Neural cell (in vitro differentiated cells): ENCODE data around the gene DDA1. TPM values are rescaled to one million over a fixed set of nuclear protein-coding genes. Genes with fewer than 3 reads are reported as not detected.

ENCODE experiments used
- H2AFZ ChIP-seq: fragments of 200-600, 300-800 bp; sonication (generic), shearing (Covaris generic); 2 replicates; pipeline ENCODE4 v1.6.0; 2014; ENCODE audit warnings: low read depth, mild to moderate bottlenecking, antibody characterized with exemption, low read length, moderate library complexity
- H3F3A ChIP-seq: fragments of 200-600 bp; shearing (Covaris generic); 2 replicates; pipeline ENCODE4 v1.6.1; 2016; ENCODE audit warnings: mild to moderate bottlenecking, moderate library complexity, mixed read lengths, antibody characterized with exemption, low read length; ENCODE audit not compliant: insufficient read depth, poor library complexity, severe bottlenecking
- H3K27ac ChIP-seq: fragments of 200-600, 300-800 bp; sonication (generic), shearing (Covaris generic); 2 replicates; pipeline ENCODE4 v1.5.1; 2014; ENCODE audit warnings: mild to moderate bottlenecking, low read length, moderate library complexity
- H3K27me3 ChIP-seq: fragments of 300-800, 200-600 bp; sonication (generic), shearing (Covaris generic); 2 replicates; pipeline ENCODE4 v1.6.0; 2014; ENCODE audit warnings: mild to moderate bottlenecking, low read depth, low read length, moderate library complexity; ENCODE audit not compliant: insufficient read depth
- H3K36me3 ChIP-seq: fragments of 300-800, 200-600 bp; sonication (generic), shearing (Covaris generic); 2 replicates; pipeline ENCODE4 v1.5.1; 2014; ENCODE audit warnings: mild to moderate bottlenecking, antibody characterized with exemption, low read length, moderate library complexity; ENCODE audit not compliant: insufficient read depth
- H3K4me2 ChIP-seq: fragments of 300-800, 200-600 bp; sonication (generic), shearing (Covaris generic); 2 replicates; pipeline ENCODE4 v1.6.0; 2014; ENCODE audit warnings: mild to moderate bottlenecking, low read length
- H3K4me3 ChIP-seq: fragments of 300-800, 200-600 bp; sonication (generic), shearing (Covaris generic); 2 replicates; pipeline ENCODE4 v1.5.1; 2014; ENCODE audit warnings: mild to moderate bottlenecking, low read length, moderate library complexity
- H3K79me2 ChIP-seq: fragments of 200-600 bp; shearing (Covaris generic); replicated peaks from 2 replicates; pipeline ENCODE4 v1.6.0; 2014; ENCODE audit warnings: mild to moderate bottlenecking, low read length, moderate library complexity; ENCODE audit not compliant: insufficient read depth
- H3K9ac ChIP-seq: fragments of 300-800, 200-600 bp; sonication (generic), shearing (Covaris generic); 2 replicates; pipeline ENCODE4 v1.6.1; 2016; ENCODE audit warnings: mild to moderate bottlenecking, low read length, mixed read lengths
- H3K9me2 ChIP-seq: fragments of 200-600 bp; shearing (Covaris generic); 2 replicates; pipeline ENCODE4 v1.6.1; 2016; ENCODE audit warnings: mild to moderate bottlenecking, low read length, mixed read lengths; ENCODE audit not compliant: insufficient read depth
- H3K9me3 ChIP-seq: fragments of 200-600, 300-800 bp; sonication (generic), shearing (Covaris generic); 2 replicates; pipeline ENCODE4 v1.6.1; 2016; ENCODE audit warnings: mild to moderate bottlenecking, mixed run types, low read length, moderate library complexity, mixed read lengths
- H4K20me1 ChIP-seq: fragments of 200-600 bp; shearing (Covaris generic); 2 replicates; pipeline ENCODE4 v1.6.1; 2016; ENCODE audit warnings: mild to moderate bottlenecking, mixed run types; ENCODE audit not compliant: insufficient read depth
- EP300 ChIP-seq: fragments of 450-650 bp; conservative IDR thresholded peaks from 2 replicates; pipeline ENCODE4 v1.6.1; 2014; ENCODE audit warnings: antibody characterized with exemption, mild to moderate bottlenecking, moderate library complexity; ENCODE audit not compliant: poor library complexity, severe bottlenecking
- EZH2 ChIP-seq: fragments of 200-600, 300-800 bp; shearing (Covaris generic), sonication (generic); IDR thresholded peaks from 2 replicates; pipeline ENCODE4 v1.6.1; 2014; ENCODE audit warnings: antibody characterized with exemption, low read length, borderline replicate concordance, mild to moderate bottlenecking; ENCODE audit not compliant: insufficient read depth, poor library complexity, severe bottlenecking
- MXI1 ChIP-seq: fragments of 450-650 bp; conservative IDR thresholded peaks from 2 replicates; pipeline ENCODE4 v1.6.1; 2014; ENCODE audit warnings: antibody characterized with exemption, mild to moderate bottlenecking; ENCODE audit not compliant: poor library complexity, severe bottlenecking
- POLR2AphosphoS5 ChIP-seq: IDR thresholded peaks from 2 replicates; pipeline ENCODE4 v1.6.1; 2012
- RAD21 ChIP-seq: fragments of 450-650 bp; conservative IDR thresholded peaks from 2 replicates; pipeline ENCODE4 v1.6.1; 2014; ENCODE audit warnings: antibody characterized with exemption, mild to moderate bottlenecking, moderate library complexity
- SMC3 ChIP-seq: fragments of 450-650 bp; conservative IDR thresholded peaks from 2 replicates; pipeline ENCODE4 v1.6.1; 2014; ENCODE audit warnings: antibody characterized with exemption, mild to moderate bottlenecking, moderate library complexity; ENCODE audit not compliant: poor library complexity
- TAF1 ChIP-seq: IDR thresholded peaks from 2 replicates; pipeline ENCODE4 v1.6.1; 2012; ENCODE audit warnings: low read depth
- polyA plus RNA-seq: library from polyadenylated mRNA; depleted of rRNA; stranded (reverse); fragments of >200 nt; gene quantifications from 2 replicates; pipeline ENCODE4 v1.2.3, GENCODE V29; 2014
- TF ChIP-seq, protein P1 (sequence below): fragments of 450-650 bp; IDR thresholded peaks from 2 replicates; pipeline ENCODE4 v1.5.1; 2014; ENCODE audit warnings: antibody characterized with exemption, mild to moderate bottlenecking, moderate library complexity; ENCODE audit not compliant: poor library complexity, severe bottlenecking
- TF ChIP-seq, protein P2 (sequence below): IDR thresholded peaks from 2 replicates; pipeline ENCODE4 v1.6.1; 2012; ENCODE audit warnings: borderline replicate concordance

DDA1 gene
- polyA plus RNA-seq, 1 donor from 2014 or later = 25.4 TPM

DNA sequence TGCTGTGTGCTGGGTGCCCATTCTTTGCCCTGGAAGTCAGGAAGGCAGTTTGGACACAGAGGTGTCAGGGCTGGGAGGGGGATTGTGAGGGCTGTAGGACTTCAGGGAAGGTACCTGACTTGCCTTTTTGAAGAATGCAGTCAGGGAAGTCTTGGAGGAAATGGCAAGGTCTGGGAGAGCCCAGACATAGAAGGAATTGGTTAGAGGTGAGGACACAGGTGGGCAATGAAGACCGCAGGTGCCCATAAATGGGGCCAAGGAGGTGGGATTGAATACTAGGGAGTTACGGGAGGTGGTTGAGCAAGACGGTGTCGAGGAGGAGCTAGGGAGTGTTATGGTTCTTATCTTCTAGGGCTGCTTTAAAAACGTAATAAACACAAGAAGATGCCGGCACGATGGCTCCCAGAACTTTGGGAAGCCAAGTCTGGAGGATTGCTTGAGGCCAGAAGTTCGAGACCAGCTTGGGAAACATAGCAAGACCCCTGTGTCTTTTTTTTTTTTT is 1.4 kb upstream of the DDA1 start:
- H3K27ac ChIP-seq = no peak overlapping the region
- no peak overlapping the region for H3K9ac ChIP-seq
- peaks cover 18% of the 10 kb centered on the region for H3K79me2 ChIP-seq
- no peak overlapping the region for H3K4me3 ChIP-seq
- no peak for TF ChIP-seq EZH2
- no peak for TF ChIP-seq MXI1
- no peak for TF ChIP-seq TAF1
- no peak for TF ChIP-seq RAD21
- no peak for TF ChIP-seq EP300
- H4K20me1 ChIP-seq = no peaks in the 10 kb centered on the region
- H3F3A ChIP-seq = no peaks in the 10 kb centered on the region
- no peak overlapping the region for H3K4me2 ChIP-seq
- H3K9me2 ChIP-seq = no peaks in the 10 kb centered on the region
- H3K27me3 ChIP-seq = no peaks in the 10 kb centered on the region
- H2AFZ ChIP-seq = no peak overlapping the region
- H3K36me3 ChIP-seq = no peaks in the 10 kb centered on the region
- H3K9me3 ChIP-seq = no peaks in the 10 kb centered on the region

DNA sequence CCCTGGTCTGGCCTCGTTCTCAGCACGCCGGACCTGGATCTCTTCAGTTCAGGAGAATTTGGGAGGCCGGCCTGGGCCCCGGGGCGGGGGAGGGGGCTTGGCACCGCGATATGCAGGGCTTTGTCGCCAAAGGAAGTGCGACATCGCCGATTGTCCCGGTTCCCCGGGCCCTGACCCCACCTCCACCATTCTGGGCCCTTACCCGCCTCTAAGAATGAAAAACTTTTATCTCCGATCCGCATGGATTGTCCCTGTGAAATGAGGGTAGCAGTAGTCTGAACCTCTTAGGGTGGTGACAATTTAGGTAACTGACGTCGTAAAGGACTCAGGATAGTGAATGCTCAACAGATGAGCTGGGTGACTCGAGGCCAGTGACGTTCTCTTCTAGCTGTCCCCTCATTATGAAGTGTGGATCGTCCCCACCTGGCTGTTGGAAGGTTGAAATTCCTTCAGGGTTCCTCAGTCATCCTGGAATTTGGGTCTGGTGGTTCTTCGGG is 650 bp downstream of the DDA1 start:
- TF ChIP-seq, protein P1, sequence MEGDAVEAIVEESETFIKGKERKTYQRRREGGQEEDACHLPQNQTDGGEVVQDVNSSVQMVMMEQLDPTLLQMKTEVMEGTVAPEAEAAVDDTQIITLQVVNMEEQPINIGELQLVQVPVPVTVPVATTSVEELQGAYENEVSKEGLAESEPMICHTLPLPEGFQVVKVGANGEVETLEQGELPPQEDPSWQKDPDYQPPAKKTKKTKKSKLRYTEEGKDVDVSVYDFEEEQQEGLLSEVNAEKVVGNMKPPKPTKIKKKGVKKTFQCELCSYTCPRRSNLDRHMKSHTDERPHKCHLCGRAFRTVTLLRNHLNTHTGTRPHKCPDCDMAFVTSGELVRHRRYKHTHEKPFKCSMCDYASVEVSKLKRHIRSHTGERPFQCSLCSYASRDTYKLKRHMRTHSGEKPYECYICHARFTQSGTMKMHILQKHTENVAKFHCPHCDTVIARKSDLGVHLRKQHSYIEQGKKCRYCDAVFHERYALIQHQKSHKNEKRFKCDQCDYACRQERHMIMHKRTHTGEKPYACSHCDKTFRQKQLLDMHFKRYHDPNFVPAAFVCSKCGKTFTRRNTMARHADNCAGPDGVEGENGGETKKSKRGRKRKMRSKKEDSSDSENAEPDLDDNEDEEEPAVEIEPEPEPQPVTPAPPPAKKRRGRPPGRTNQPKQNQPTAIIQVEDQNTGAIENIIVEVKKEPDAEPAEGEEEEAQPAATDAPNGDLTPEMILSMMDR = no peak
- TF ChIP-seq POLR2AphosphoS5 = no peak
- no peak for TF ChIP-seq SMC3
- TF ChIP-seq EP300 = no peak
- TF ChIP-seq RAD21 = no peak
- no peak for TF ChIP-seq EZH2
- TF ChIP-seq MXI1 = no peak
- TF ChIP-seq, protein P2, sequence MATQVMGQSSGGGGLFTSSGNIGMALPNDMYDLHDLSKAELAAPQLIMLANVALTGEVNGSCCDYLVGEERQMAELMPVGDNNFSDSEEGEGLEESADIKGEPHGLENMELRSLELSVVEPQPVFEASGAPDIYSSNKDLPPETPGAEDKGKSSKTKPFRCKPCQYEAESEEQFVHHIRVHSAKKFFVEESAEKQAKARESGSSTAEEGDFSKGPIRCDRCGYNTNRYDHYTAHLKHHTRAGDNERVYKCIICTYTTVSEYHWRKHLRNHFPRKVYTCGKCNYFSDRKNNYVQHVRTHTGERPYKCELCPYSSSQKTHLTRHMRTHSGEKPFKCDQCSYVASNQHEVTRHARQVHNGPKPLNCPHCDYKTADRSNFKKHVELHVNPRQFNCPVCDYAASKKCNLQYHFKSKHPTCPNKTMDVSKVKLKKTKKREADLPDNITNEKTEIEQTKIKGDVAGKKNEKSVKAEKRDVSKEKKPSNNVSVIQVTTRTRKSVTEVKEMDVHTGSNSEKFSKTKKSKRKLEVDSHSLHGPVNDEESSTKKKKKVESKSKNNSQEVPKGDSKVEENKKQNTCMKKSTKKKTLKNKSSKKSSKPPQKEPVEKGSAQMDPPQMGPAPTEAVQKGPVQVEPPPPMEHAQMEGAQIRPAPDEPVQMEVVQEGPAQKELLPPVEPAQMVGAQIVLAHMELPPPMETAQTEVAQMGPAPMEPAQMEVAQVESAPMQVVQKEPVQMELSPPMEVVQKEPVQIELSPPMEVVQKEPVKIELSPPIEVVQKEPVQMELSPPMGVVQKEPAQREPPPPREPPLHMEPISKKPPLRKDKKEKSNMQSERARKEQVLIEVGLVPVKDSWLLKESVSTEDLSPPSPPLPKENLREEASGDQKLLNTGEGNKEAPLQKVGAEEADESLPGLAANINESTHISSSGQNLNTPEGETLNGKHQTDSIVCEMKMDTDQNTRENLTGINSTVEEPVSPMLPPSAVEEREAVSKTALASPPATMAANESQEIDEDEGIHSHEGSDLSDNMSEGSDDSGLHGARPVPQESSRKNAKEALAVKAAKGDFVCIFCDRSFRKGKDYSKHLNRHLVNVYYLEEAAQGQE = no peak
- no peak for TF ChIP-seq TAF1
- peak overlapping the region; percentile 75 for H3K4me2 ChIP-seq
- peak overlapping the region; percentile 61 for H3K27ac ChIP-seq
- H3K36me3 ChIP-seq = no peaks in the 10 kb centered on the region
- no peaks in the 10 kb centered on the region for H3K9me2 ChIP-seq
- H4K20me1 ChIP-seq = no peaks in the 10 kb centered on the region
- no peaks in the 10 kb centered on the region for H3F3A ChIP-seq
- no peaks in the 10 kb centered on the region for H3K9me3 ChIP-seq
- peak overlapping the region; percentile 33 for H2AFZ ChIP-seq
- H3K79me2 ChIP-seq = peaks cover 18% of the 10 kb centered on the region
- peak overlapping the region; percentile 82 for H3K9ac ChIP-seq
- peak overlapping the region; percentile 97 for H3K4me3 ChIP-seq
- no peaks in the 10 kb centered on the region for H3K27me3 ChIP-seq
